Fibroblast of peridontal ligament (primary cell): ENCODE data around the gene TTC23.
"Not testable (repeated sequence)": the region's sequence is repeated elsewhere in the genome, so short reads cannot be mapped to it uniquely, and the experiment has no call there.

Source experiments
- DNase-seq: peaks from one replicate; pipeline ENCODE4 v3.0.0-alpha.2; 2010; ENCODE audit errors: extremely low read depth

Gene TTC23

GRCh38 chr15:99201408-99202175, 47.8 kb downstream of the TTC23 start:
- DNase-seq, result peak; percentile 25

- DNase-seq, result peak; percentile 14
Observed at GRCh38 chr15:99197856-99198255, 51.5 kb downstream of the TTC23 start.

DNA sequence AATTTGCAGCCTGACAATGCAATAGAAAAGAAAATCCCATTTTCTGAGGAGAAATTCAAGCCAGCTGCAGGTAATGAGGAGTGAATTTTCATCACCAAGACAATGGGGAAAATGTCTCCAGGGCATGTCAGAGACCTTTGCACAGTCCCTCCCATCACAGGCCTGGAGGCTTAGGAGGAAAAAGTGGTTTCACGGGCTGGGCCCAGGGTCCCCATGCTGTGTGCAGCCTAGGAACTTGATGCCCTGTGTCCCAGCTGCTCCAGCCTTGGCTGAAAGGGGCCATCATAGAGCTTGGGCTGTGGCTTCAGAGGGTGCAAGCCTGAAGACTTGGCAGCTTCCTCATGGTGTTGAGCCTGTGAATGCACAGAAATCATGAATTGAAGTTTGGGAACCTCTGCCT, 57.2 kb downstream of the TTC23 start:
- DNase-seq, result not testable (repeated sequence)

GRCh38 chr15:99187936-99188335, 61.4 kb downstream of the TTC23 start:
- peak; percentile 46 for DNase-seq

DNA sequence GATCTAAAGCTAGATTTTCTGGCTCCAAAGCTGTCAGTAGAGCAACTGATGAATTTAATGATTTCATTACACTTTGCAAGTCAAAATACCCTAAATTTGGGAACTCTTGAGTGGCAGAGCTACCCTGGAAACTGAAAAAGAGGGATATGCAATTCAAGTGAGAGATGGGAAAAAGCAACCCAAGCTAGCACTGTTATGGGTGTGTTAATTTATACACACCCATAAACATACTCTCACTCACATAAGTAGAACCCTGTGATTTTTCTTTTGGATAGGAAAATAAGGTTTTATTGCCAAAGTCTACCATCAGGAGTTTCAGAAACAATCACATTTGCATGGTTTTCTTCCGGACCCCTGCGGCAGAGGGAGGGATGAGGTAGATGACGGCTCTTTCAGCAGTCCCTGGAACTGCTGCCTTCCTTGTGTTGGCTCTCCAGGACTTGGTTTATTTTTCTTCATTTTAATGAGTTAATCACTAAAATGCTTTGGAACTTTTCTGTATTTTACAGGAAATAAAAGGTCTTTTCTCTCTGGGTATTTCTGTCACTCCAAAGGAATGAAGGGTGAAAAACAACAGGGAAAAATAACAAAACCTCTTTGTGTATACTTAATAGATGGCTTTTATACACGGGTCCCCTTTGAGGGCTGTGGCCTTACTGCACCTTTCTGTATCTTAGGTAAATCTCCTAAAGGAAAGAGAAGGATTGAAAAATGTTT, 63.8 kb downstream of the TTC23 start:
- DNase-seq, result no peak

GRCh38 chr15:99182791-99183190, 66.6 kb downstream of the TTC23 start:
- no peak for DNase-seq

- peak; percentile 24 for DNase-seq
Observed at GRCh38 chr15:99181545-99181971, 67.8 kb downstream of the TTC23 start.

GRCh38 chr15:99180964-99181306, 68.4 kb downstream of the TTC23 start:
- DNase-seq, result no peak

DNA sequence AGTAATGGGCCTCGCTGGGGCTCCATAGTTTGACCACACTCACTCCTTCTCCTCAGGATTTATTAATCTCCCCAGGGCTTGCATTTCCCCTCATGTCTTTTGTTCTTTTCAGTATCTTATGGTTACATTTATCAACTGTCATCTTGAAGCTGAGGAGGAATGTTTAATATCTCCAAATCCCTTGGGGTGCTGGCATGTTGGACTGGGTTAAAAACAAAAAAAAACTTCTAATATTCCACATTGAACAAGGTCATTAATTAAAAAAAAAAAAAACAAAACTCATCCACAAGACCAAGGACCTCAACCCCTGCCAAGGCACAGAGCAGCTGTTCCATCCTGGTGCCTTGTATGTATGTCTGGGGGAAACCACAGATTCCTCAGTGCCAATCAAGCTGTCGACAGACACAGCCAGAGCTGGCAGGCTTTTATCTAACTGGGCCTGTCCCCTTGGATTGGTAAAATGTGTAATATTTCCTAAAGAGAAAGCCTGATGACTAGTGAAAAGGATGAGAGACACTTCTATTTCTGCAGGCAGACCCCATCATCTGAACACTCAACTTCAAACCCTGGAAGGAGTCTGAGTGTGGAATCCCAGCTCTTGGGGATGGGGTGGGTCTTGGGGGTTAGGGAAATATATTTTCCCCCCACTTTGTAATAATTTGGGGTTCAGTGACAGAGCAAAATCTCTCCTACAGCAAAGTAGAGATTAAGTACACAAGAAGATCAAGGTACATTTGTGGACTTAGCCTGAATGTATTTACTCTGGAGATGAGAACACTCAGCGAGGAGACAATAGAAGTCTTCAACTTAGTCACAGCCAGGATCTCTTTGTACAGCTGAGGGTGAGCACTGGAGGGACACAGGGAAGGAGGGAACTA, 69.1 kb downstream of the TTC23 start:
- no peak for DNase-seq

DNA sequence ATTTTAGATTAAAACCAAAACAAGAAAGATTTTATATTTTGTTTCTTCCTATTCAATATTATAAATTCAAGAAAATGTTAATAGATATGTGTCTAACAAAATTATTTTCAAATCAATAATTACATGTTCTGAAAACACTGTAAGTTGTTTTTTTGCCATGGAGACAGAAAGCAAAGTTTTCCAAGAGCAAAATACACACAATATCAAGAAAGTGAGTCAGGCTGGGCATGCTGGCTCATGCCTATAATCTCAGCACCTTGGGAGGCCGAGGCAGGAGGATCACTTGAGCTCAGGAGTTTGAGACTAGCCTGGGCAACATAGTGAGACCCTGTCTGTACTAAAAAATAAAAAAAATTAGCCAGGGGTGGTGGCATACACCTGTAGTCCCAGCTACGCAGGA, 71.7 kb downstream of the TTC23 start:
- peak; percentile 18 for DNase-seq

DNA sequence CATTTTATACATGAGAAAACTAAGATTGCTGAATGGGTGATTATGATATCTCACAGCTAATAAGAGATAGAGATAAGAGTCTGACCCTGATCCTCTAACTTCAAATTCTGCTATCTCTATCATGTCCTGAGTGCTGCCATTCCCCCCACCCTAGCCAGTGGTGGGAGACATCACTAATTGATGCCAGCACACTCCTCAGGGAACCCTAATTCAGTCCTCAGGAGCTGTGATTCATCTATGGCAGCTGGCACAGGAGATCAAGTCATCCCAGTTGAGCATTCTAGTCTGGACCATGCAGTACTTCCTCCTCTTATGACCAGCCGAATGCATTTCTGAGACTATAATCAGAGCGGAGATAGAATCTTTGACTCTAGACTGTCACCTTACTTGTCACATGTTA, 72.6 kb downstream of the TTC23 start:
- peak; percentile 6 for DNase-seq

GRCh38 chr15:99174567-99175395, 74.6 kb downstream of the TTC23 start:
- DNase-seq, result no peak

DNA sequence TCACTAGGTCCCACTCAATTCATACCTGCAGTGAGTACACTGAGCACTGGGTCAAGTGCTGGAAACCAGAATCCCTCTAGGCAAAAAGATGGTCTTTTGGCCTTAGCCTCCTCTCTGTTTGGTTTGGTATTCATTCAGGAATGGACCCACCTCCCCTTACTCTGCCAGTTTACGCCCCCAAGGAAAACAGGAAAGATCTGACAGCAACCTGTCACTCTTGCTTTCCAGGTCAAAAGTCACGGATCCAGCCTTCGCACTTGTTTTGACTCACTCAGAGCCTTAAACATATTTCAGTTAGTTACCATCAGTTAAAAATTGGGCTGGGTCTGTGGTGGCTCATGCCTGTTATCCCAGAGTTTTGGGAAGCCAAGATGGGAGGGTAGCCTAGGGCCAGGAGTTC, 76.4 kb downstream of the TTC23 start:
- DNase-seq, result no peak

GRCh38 chr15:99172171-99172570, 77.2 kb downstream of the TTC23 start:
- DNase-seq, result no peak

DNA sequence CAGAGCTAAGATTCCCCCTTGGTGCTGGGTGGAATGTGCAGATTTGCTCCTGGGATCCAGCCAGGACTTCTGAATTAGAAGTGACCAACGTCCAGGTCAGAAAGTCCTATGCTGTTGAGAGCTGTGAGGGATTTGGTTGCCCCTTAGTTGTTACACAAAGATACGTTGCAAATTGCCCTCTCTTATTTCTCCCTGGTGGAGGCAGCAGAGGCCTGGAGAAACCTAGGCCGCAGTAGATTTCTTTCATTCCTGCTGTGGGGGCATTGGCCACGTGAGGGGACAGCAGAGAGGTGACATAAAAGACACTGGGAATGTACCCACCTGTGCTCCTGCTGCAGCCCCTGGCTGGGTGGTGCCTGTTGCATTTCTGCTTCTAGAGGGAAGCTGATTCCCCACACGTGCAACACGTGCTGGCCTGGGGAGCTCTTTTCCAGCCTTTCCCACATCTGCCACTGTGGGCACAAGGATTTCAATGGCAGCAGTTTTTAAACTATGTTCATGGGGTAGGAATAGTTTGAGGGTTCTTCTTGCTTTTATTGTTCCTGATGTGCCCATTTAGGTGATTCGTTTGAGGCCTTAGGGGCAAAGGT, 78.8 kb downstream of the TTC23 start:
- no peak for DNase-seq

GRCh38 chr15:99169769-99170311, 79.5 kb downstream of the TTC23 start:
- peak; percentile 11 for DNase-seq

DNA sequence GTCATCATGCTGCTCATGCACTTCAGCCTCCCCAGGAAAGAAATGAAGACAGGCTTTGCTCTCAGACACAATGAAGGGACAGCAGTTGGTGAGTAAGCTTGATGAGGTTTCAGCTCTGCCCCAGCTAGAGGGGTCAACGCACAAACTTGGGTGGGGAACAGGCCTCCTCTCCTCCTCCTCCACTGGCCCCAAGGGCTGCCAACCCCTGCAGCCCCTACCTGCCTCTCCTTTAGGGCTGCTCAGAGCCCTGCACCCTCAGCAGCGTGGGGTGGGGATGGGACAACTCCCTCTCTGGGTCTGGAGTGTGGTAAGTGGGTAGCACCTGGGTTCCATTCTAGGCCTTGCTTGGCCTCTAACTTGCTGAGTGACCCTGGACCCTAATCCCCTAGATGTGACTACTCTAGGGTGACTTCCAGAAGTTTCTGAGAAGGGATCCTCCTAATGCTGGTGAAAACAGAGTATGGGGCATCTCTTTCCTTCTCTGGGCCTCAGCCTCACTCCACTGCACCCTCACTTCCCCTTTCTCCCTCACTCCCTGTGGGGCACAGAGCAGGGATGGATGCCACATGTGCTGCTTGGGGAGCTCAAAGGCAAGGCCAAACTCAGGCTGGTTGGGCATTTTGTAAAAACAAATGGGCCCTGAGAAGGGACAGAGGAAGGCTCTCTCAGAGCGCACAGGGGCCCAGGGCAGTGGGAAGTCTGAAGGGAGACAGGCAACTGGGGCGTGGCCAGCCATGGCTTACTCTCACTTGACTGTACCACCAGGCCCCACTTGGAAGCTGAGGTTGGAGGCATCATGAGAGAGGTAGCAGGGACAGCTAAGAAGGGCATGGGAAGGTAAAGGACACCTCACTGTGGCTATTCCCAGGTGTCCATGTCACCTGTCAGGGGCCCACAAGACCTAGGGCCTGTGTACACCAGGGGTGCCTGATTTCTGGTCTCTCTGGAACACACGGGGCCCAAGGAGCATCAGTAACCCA, 80.5 kb downstream of the TTC23 start:
- no peak for DNase-seq

GRCh38 chr15:99167640-99168039, 81.7 kb downstream of the TTC23 start:
- no peak for DNase-seq

GRCh38 chr15:99167201-99167600, 82.2 kb downstream of the TTC23 start:
- DNase-seq, result no peak
